HUES64 (cell line): Measurements from ENCODE around the gene DIPK1A.

Experiments used
- H3K27ac ChIP-seq: 2 replicates; pipeline ENCODE4 v1.7.0; 2013; ENCODE audit warnings: low read depth, low read length, inconsistent platforms
- H3K27me3 ChIP-seq: 2 replicates; pipeline ENCODE4 v1.6.1; 2013; ENCODE audit warnings: mild to moderate bottlenecking, low read length; ENCODE audit not compliant: insufficient read depth
- H3K36me3 ChIP-seq: 2 replicates; pipeline ENCODE4 v1.6.1; 2013; ENCODE audit warnings: mild to moderate bottlenecking, low read length; ENCODE audit not compliant: insufficient read depth
- H3K4me1 ChIP-seq: 2 replicates; pipeline ENCODE4 v1.6.1; 2013; ENCODE audit warnings: mild to moderate bottlenecking, low read length, moderate library complexity; ENCODE audit not compliant: insufficient read depth
- H3K4me3 ChIP-seq: 2 replicates; pipeline ENCODE4 v1.5.1; 2013; ENCODE audit warnings: mild to moderate bottlenecking, low read length, moderate library complexity
- H3K9ac ChIP-seq: 2 replicates; pipeline ENCODE4 v1.6.1; 2013; ENCODE audit warnings: mild to moderate bottlenecking, low read depth, low read length
- H3K9me3 ChIP-seq: 2 replicates; pipeline ENCODE4 v1.6.1; 2013; ENCODE audit warnings: low read depth, low read length; ENCODE audit not compliant: insufficient read depth
- WGBS: fragments of 150-250, 120-280 bp; methylation state at CpG from one replicate; pipeline ENCODE4 v1.1.7; 2013; ENCODE audit warnings: missing lambda C conversion rate; 5-methylcytosine and 5-hydroxymethylcytosine counted together

DIPK1A gene

GRCh38 chr1:92964316-92964715 lies 3.1 kb upstream of the DIPK1A start:
- Histone ChIP-seq H3K36me3 (no peaks in the 10 kb centered on the region), H3K9me3 (no peaks in the 10 kb centered on the region), H3K4me3 (no peak overlapping the region), H3K4me1 (peaks cover 13% of the 10 kb centered on the region), H3K9ac (no peak overlapping the region), H3K27ac (no peak overlapping the region), H3K27me3 (peaks cover 14% of the 10 kb centered on the region; the same call in 1 of the 2 replicates)

GRCh38 chr1:92961896-92962752 lies 862 bp upstream of the DIPK1A start:
- peak overlapping the region; percentile 91 for H3K4me3 ChIP-seq
- H3K4me1 ChIP-seq: peaks cover 13% of the 10 kb centered on the region
- no peaks in the 10 kb centered on the region for H3K36me3 ChIP-seq
- peak overlapping the region; percentile 87 for H3K9ac ChIP-seq
- peaks cover 14% of the 10 kb centered on the region; the same call in 1 of the 2 replicates for H3K27me3 ChIP-seq
- no peaks in the 10 kb centered on the region for H3K9me3 ChIP-seq
- WGBS: 1% methylated on average over 30 of the region's 32 CpGs
- H3K27ac ChIP-seq: peak overlapping the region; percentile 91

- peak overlapping the region; percentile 72 for H3K9ac ChIP-seq
- peak overlapping the region; percentile 91 for H3K4me3 ChIP-seq
- WGBS: 3% methylated on average over 44 of the region's 44 CpGs
- H3K27me3 ChIP-seq: peaks cover 11% of the 10 kb centered on the region; the same call in 1 of the 2 replicates
- H3K27ac ChIP-seq: peak overlapping the region; percentile 40; the same call in 1 of the 2 replicates
- peaks cover 13% of the 10 kb centered on the region for H3K4me1 ChIP-seq
- H3K36me3 ChIP-seq: no peaks in the 10 kb centered on the region
- no peaks in the 10 kb centered on the region for H3K9me3 ChIP-seq
These were observed 699 bp downstream of the DIPK1A start for GRCh38 chr1:92960395-92961130.

- no peak overlapping the region for H3K4me3 ChIP-seq
- peaks cover 9% of the 10 kb centered on the region; the same call in 1 of the 2 replicates for H3K27me3 ChIP-seq
- 100% methylated on average over 1 of the region's 1 CpG for WGBS
- no peak overlapping the region for H3K9ac ChIP-seq
- H3K36me3 ChIP-seq: no peaks in the 10 kb centered on the region
- peaks cover 13% of the 10 kb centered on the region for H3K4me1 ChIP-seq
- H3K27ac ChIP-seq: no peak overlapping the region
- H3K9me3 ChIP-seq: no peaks in the 10 kb centered on the region
These were observed 2.9 kb downstream of the DIPK1A start for GRCh38 chr1:92958203-92958970.

- H3K9ac ChIP-seq: no peak overlapping the region
- peaks cover 5% of the 10 kb centered on the region; the same call in 1 of the 2 replicates for H3K4me1 ChIP-seq
These were observed 4.1 kb downstream of the DIPK1A start for GRCh38 chr1:92957030-92957734.

GRCh38 chr1:92956254-92957029 lies 4.8 kb downstream of the DIPK1A start:
- Histone ChIP-seq H3K27me3 (peaks cover 9% of the 10 kb centered on the region; the same call in 1 of the 2 replicates), H3K9ac (no peak overlapping the region), H3K4me1 (peaks cover 10% of the 10 kb centered on the region), H3K4me3 (no peak overlapping the region), H3K27ac (no peak overlapping the region), H3K9me3 (no peaks in the 10 kb centered on the region), H3K36me3 (no peaks in the 10 kb centered on the region)
- 90% methylated on average over 2 of the region's 2 CpGs for WGBS

More at GRCh38 chr1:92957030-92957734, 4.1 kb downstream of the DIPK1A start:
- WGBS: 80% methylated on average over 3 of the region's 5 CpGs
- Histone ChIP-seq H3K36me3 (no peaks in the 10 kb centered on the region), H3K9me3 (no peaks in the 10 kb centered on the region), H3K27ac (no peak overlapping the region), H3K4me3 (no peak overlapping the region), H3K27me3 (peaks cover 9% of the 10 kb centered on the region; the same call in 1 of the 2 replicates)

GRCh38 chr1:92953491-92953890 lies 7.8 kb downstream of the DIPK1A start:
- no peaks in the 10 kb centered on the region for H3K27me3 ChIP-seq
- H3K9ac ChIP-seq: no peak overlapping the region
- H3K9me3 ChIP-seq: no peaks in the 10 kb centered on the region
- no peak overlapping the region for H3K27ac ChIP-seq
- no peaks in the 10 kb centered on the region for H3K36me3 ChIP-seq
- H3K4me1 ChIP-seq: peaks cover 26% of the 10 kb centered on the region
- 96% methylated on average over 2 of the region's 3 CpGs for WGBS
- no peak overlapping the region for H3K4me3 ChIP-seq

- Histone ChIP-seq H3K36me3 (no peaks in the 10 kb centered on the region), H3K4me3 (no peak overlapping the region), H3K9ac (no peak overlapping the region), H3K4me1 (peaks cover 26% of the 10 kb centered on the region), H3K27me3 (no peaks in the 10 kb centered on the region), H3K27ac (no peak overlapping the region), H3K9me3 (no peaks in the 10 kb centered on the region)
- WGBS: 90% methylated on average over 1 of the region's 1 CpG
These were observed 8.5 kb downstream of the DIPK1A start for GRCh38 chr1:92952714-92953113.

GRCh38 chr1:92951141-92951582 lies 10.1 kb downstream of the DIPK1A start:
- Histone ChIP-seq H3K27ac (no peak overlapping the region), H3K9me3 (no peaks in the 10 kb centered on the region), H3K27me3 (no peaks in the 10 kb centered on the region), H3K4me1 (peaks cover 26% of the 10 kb centered on the region), H3K4me3 (no peak overlapping the region), H3K36me3 (no peaks in the 10 kb centered on the region), H3K9ac (peak overlapping the region; percentile 29; the same call in 1 of the 2 replicates)
- 83% methylated on average over 4 of the region's 4 CpGs for WGBS
